HUES64 (cell line): ENCODE measurements around the gene TXNDC12.
"Not testable (repeated sequence)": the region's sequence is repeated elsewhere in the genome, so short reads cannot be mapped to it uniquely, and the experiment has no call there.

Experiments
- H3K27ac ChIP-seq: 2 replicates; pipeline ENCODE4 v1.7.0; 2013; ENCODE audit warnings: low read depth, low read length, inconsistent platforms
- H3K27me3 ChIP-seq: 2 replicates; pipeline ENCODE4 v1.6.1; 2013; ENCODE audit warnings: mild to moderate bottlenecking, low read length; ENCODE audit not compliant: insufficient read depth
- H3K36me3 ChIP-seq: 2 replicates; pipeline ENCODE4 v1.6.1; 2013; ENCODE audit warnings: mild to moderate bottlenecking, low read length; ENCODE audit not compliant: insufficient read depth
- H3K4me1 ChIP-seq: 2 replicates; pipeline ENCODE4 v1.6.1; 2013; ENCODE audit warnings: mild to moderate bottlenecking, low read length, moderate library complexity; ENCODE audit not compliant: insufficient read depth
- H3K4me3 ChIP-seq: 2 replicates; pipeline ENCODE4 v1.5.1; 2013; ENCODE audit warnings: mild to moderate bottlenecking, low read length, moderate library complexity
- H3K9ac ChIP-seq: 2 replicates; pipeline ENCODE4 v1.6.1; 2013; ENCODE audit warnings: mild to moderate bottlenecking, low read depth, low read length
- H3K9me3 ChIP-seq: 2 replicates; pipeline ENCODE4 v1.6.1; 2013; ENCODE audit warnings: low read depth, low read length; ENCODE audit not compliant: insufficient read depth
- WGBS: fragments of 150-250, 120-280 bp; methylation state at CpG from one replicate; pipeline ENCODE4 v1.1.7; 2013; ENCODE audit warnings: missing lambda C conversion rate; 5-methylcytosine and 5-hydroxymethylcytosine counted together

Gene TXNDC12

DNA sequence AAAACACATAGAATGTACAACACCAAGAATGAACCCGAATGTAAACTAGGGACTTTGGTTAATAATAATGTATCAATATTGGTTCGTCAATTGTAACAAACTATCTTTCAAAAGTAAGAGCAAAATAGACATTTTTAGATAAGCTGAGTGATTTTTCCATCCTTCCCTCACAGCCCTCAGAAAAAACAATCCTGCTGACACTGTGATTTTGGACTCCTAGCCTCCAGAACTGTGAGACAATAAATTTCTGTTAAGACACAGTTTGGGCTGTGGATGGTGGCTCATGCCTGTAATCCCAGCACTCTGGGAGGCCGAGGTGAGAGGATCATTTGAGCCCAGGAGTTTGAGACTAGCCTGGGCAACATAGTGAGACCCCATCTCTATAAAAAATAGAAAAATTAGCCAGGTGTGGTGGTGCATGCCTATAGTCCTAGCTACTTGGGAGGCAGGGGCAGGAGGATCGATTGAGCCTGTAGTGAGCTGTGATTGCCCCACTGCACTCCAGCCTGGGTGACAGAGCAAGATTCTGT is 9.3 kb downstream of the TXNDC12 start:
- WGBS: 90% methylated on average over 2 of the region's 4 CpGs
- not testable (repeated sequence) for H3K9ac ChIP-seq, H3K27ac ChIP-seq, H3K27me3 ChIP-seq, H3K4me3 ChIP-seq, H3K4me1 ChIP-seq, H3K9me3 ChIP-seq
- peaks cover 23% of the 10 kb centered on the region for H3K36me3 ChIP-seq

DNA sequence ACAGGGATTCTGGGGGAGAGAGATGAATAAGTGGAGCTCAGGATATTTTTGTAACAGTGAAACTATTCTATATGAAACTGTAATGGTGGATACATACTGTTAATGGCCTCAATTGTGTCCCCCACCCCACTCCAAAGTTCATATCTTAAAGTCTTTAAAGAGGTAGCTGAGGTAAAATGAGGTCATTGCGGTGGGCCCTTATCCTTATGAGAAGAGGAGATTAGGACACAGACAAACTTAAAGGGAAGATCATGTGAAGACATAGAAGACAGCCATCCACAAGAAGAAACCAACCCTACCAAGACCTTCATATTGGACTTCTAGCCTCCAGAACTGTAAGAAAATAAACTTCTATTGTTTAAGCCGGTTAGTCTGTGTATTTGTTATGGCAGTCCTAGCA is 9.8 kb downstream of the TXNDC12 start:
- no peaks in the 10 kb centered on the region for H3K9me3 ChIP-seq
- H3K9ac ChIP-seq: no peak overlapping the region
- H3K27ac ChIP-seq: no peak overlapping the region
- peaks cover 23% of the 10 kb centered on the region for H3K36me3 ChIP-seq
- H3K4me3 ChIP-seq: no peak overlapping the region
- no peaks in the 10 kb centered on the region for H3K4me1 ChIP-seq
- no peaks in the 10 kb centered on the region for H3K27me3 ChIP-seq
- WGBS: no CpG with 5 or more reads among the region's 2 CpGs

DNA sequence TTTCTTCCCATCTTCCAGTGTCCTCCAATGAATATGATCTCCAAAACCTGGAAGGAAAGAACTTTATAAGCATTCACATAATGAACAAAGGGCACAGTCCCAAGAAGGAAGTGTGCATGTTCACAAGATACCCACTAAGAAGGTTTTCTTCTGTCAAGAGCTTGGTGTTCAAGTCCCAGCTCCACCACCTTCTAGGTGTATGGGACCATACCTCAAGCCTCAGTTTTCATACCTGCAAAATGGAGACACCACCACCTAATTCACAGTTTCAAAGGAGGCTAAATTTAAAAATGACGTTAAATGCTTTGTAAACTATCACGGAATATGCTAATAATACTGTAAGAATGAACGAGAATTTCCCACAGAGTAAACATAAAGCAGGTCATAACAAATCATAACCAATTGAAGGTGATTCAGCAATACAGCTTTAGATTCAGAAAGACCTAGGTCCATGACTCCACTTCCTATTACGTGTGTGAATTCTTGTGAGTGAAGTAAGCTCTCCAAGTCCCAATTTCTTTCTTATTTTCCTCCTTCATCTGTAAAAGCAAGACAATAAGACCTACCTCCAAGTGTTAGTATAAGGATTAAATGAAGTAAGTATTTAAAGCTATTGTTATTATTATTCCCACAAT is 13.3 kb downstream of the TXNDC12 start:
- no peaks in the 10 kb centered on the region for H3K27me3 ChIP-seq
- no peaks in the 10 kb centered on the region for H3K4me1 ChIP-seq
- no peak overlapping the region for H3K4me3 ChIP-seq
- WGBS: 95% methylated on average over 4 of the region's 4 CpGs
- no peaks in the 10 kb centered on the region for H3K9me3 ChIP-seq
- peaks cover 44% of the 10 kb centered on the region for H3K36me3 ChIP-seq
- H3K27ac ChIP-seq: no peak overlapping the region
- no peak overlapping the region for H3K9ac ChIP-seq

DNA sequence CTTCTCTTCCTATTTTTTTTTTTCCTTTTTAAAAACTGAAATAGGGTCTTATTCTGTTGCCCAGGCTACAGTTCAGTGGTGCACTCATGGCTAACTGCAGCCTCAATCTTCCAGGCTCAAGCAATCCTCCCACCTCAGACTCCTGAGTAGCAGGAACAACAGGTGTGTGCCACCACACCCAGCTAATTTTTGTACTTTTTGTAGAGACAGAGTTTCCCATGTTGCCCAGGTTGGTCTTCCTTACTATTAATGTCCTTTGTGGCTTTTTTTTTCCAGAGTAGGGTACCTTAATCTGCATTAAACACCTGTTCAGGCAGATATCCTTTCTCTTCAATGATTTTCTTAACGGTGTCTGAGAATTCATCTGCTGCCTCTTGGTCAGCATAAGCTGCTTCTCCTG is 17.1 kb downstream of the TXNDC12 start:
- no peak overlapping the region for H3K27ac ChIP-seq
- no peak overlapping the region for H3K9ac ChIP-seq
- no peaks in the 10 kb centered on the region for H3K9me3 ChIP-seq
- no peaks in the 10 kb centered on the region for H3K27me3 ChIP-seq
- H3K4me1 ChIP-seq: no peaks in the 10 kb centered on the region
- 90% methylated on average over 1 of the region's 1 CpG for WGBS
- peaks cover 52% of the 10 kb centered on the region for H3K36me3 ChIP-seq
- no peak overlapping the region for H3K4me3 ChIP-seq

DNA sequence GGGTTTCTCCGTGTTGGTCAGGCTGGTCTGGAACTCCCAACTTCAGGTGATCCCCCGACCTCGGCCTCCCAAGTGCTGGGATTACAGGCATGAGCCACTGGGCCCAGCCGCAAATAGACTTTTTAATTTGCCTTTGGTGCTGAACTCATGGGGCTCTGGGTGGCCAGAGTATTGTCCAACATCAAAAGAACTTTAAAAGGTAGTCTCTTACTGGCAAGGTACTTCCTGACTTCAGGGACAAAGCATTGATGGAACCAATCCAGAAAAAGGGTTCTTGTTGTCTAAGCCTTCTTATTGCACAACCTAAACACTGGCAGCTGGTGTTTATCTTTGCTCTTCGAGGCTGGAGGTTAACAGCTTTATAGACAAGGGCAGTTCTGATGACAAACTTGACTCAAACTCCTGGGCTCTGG is 17.6 kb downstream of the TXNDC12 start:
- Histone ChIP-seq H3K27ac (no peak overlapping the region), H3K4me1 (peaks cover 2% of the 10 kb centered on the region; the same call in 1 of the 2 replicates), H3K9me3 (no peaks in the 10 kb centered on the region), H3K36me3 (peaks cover 54% of the 10 kb centered on the region), H3K4me3 (no peak overlapping the region), H3K9ac (no peak overlapping the region), H3K27me3 (no peaks in the 10 kb centered on the region)
- WGBS: 96% methylated on average over 5 of the region's 5 CpGs

DNA sequence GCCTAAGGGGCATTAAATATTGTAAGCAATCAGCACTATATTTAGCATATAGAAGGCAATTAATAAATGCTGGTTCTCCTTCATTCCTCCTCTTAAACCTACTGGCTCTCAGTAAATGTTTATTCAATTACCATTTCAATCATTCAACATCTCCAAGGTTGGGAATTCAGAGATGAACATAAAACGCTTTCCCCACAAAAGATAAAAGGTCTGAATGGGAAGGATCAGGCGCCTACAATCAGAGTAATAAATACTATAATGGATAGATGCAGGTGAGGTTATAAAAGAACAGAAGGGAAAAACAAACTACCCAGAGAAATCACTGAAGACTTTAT is 21.0 kb downstream of the TXNDC12 start:
- Histone ChIP-seq H3K9ac (no peak overlapping the region), H3K27ac (no peak overlapping the region)
- 100% methylated on average over 1 of the region's 2 CpGs for WGBS

DNA sequence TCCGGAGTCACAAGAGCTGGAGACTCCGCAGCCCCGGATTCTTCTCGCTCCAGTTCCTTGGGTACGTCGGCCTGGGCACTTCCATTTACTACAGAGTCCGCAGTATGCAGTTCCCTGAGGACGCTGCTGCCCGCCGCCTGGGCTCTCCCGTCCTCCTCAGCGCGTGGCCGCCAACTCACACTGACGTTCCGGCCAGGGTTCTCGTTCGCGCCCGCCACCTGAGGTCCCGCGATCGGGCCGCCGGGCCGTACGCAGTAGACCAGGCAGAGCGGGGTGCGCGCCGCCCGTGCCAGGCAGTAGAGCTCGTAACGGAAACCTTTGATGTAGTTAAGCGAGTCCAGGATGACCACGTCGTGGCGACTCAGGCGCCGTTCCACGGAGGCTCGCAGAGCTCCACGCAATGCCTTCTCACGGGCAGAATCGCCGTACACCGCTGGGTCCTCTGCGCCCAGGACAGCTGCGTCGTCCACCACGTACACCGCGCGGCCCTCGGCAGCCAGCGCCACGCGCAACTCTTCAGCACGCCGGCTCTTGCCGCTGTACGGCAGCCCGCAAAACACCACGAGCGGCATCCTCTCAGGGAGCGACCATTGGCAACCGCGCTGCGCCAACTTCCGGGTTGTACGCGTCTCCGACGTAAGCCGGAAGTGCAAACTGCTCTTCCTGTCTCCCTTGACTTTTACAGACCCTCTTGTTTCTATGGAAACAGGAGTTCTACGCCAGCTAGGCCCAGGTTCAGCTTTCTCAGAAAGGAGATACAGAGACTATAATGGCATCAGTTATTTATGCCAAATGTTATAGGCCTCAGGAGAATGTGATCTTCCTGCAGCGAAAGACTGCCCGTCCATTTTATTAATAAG is 21.6 kb downstream of the TXNDC12 start, which contains the start of gene KTI12:
TSS of gene KTI12 (minus strand) at position 621 of the 860 bp plus-strand sequence. CDS start at position 572, 49 bp downstream.
- Histone ChIP-seq H3K9me3 (no peaks in the 10 kb centered on the region), H3K27ac (peak within 1 kb of the TSS; percentile 63), H3K4me3 (peak within 1 kb of the TSS; percentile 84), H3K36me3 (peaks cover 30% of the 10 kb centered on the region), H3K27me3 (no peaks in the 10 kb centered on the region), H3K4me1 (peaks cover 11% of the 10 kb centered on the region; the same call in 1 of the 2 replicates), H3K9ac (peak within 1 kb of the TSS; percentile 85)
- WGBS: 3% methylated on average over 78 of the region's 78 CpGs

More for the DNA sequence above, 21.0 kb downstream of the TXNDC12 start:
- H3K36me3 ChIP-seq: peaks cover 34% of the 10 kb centered on the region
- H3K4me1 ChIP-seq: peaks cover 11% of the 10 kb centered on the region; the same call in 1 of the 2 replicates
- H3K27me3 ChIP-seq: no peaks in the 10 kb centered on the region
- H3K4me3 ChIP-seq: peak overlapping the region; percentile 84
- no peaks in the 10 kb centered on the region for H3K9me3 ChIP-seq

DNA sequence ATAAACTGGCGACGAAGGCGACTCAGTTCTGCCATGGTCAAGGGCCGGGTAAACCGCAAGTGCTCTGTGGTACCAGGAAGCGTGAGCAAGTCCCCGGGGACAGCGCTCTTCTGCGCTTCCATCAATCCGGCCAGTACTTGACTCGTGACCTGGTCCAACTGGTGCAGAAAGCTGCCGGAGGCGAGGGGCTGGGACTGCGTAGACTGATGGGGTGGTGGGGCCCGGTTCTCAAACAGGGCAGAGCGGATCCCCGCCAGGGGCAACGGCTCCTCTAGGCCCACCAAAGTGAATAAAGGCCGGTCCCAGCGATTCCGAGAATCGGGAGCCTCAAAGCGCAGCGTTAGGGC is 22.2 kb downstream of the TXNDC12 start:
- H3K9ac ChIP-seq: peak overlapping the region; percentile 85
- peak overlapping the region; percentile 63 for H3K27ac ChIP-seq
- WGBS: 10% methylated on average over 24 of the region's 24 CpGs
- peaks cover 30% of the 10 kb centered on the region for H3K36me3 ChIP-seq
- H3K4me1 ChIP-seq: peaks cover 11% of the 10 kb centered on the region; the same call in 1 of the 2 replicates
- no peaks in the 10 kb centered on the region for H3K27me3 ChIP-seq
- no peaks in the 10 kb centered on the region for H3K9me3 ChIP-seq
- H3K4me3 ChIP-seq: peak overlapping the region; percentile 84

DNA sequence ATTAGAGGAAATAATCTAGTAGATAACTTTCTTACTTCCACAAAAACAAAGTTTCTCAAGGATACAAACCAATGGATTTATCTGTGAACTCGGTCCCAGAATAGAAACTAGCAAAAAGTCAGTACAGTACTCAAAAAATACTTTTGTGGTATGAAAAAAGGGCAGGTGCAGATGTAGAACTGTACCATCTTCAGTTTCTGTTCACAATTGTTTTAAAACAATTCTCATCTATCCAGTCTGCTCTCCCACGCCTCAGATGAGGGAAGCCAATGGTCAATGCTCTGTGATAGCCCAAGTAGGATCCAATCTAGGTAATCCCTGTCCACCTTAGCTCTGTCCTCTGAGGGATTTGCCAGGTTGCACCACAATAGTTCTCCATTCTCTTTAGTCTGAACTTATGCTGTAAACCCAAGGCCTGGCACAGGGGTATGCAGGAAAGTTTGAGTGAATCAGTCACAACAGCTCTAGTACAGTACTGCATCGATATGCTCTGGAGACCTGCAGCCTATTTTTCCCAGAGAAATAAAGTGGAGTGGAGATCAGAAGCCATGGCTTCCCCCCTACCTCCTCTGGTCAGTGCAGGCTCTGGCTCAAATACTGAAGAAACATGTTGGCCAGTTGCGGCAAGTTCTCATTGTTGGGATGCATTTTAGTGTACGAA is 22.7 kb downstream of the TXNDC12 start:
- H3K4me3 ChIP-seq: peak overlapping the region; percentile 84
- peak overlapping the region; percentile 85 for H3K9ac ChIP-seq
- H3K4me1 ChIP-seq: peaks cover 11% of the 10 kb centered on the region; the same call in 1 of the 2 replicates
- no peaks in the 10 kb centered on the region for H3K27me3 ChIP-seq
- H3K27ac ChIP-seq: no peak overlapping the region
- WGBS: 61% methylated on average over 5 of the region's 5 CpGs
- no peaks in the 10 kb centered on the region for H3K9me3 ChIP-seq
- peaks cover 30% of the 10 kb centered on the region for H3K36me3 ChIP-seq

DNA sequence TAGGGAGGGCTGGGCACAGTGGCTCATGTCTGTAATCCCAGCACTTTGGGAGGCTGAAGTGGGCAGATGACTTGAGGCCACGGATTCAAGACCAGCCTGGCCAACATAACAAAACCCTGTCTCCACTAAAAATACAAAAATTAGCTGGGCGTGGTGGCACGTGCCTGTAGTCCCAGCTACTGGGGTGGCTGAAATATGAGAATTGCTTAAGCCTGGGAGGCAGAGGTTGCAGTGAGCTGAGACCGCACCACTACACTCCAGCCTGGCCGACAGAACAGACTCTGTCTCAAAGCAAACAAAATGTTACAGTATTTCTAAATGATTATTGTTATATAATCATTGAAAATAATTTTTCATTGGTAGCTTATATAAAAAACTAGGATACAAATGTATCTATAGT is 26.2 kb downstream of the TXNDC12 start:
- Histone ChIP-seq H3K4me1 (peaks cover 11% of the 10 kb centered on the region; the same call in 1 of the 2 replicates), H3K36me3 (peaks cover 46% of the 10 kb centered on the region)
- 95% methylated on average over 4 of the region's 5 CpGs for whole genome bisulfite sequencing
- not testable (repeated sequence) for H3K9me3 ChIP-seq, H3K4me3 ChIP-seq, H3K27me3 ChIP-seq, H3K27ac ChIP-seq, H3K9ac ChIP-seq

DNA sequence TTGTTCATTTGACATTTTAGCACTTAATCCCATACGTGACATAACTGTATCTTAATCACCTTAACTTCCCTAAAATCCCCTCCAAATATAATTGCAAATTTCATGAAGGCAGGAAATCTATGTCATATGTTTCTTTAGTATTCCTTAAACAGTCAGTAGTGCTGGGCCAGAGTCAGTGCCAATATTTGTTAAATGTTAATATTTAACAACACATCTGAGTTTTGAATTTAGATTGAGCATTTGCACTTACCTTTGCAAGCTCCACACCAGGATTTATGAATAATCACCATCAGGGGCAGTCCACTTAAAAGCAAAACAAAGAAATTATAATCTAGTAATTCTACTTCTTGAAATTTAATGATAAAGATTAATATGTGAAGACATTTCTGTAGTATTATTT is 26.7 kb downstream of the TXNDC12 start:
- peaks cover 11% of the 10 kb centered on the region; the same call in 1 of the 2 replicates for H3K4me1 ChIP-seq
- no peak overlapping the region for H3K4me3 ChIP-seq
- no peak overlapping the region for H3K27ac ChIP-seq
- 90% methylated on average over 1 of the region's 1 CpG for WGBS
- no peak overlapping the region for H3K9ac ChIP-seq
- H3K9me3 ChIP-seq: no peaks in the 10 kb centered on the region
- no peaks in the 10 kb centered on the region for H3K27me3 ChIP-seq
- peaks cover 51% of the 10 kb centered on the region for H3K36me3 ChIP-seq
